ENCODE results near the gene DDRGK1.

Gene DDRGK1

GRCh38 chr20:3227506-3227905, 23.0 kb upstream of the DDRGK1 start:
- no peak for TF ChIP-seq CTCF (IDR thresholded peaks at IDR 0.05; ENCODE audit: insufficient read depth, low read length, missing control alignments)
- H3K4me3 ChIP-seq (ENCODE audit: low read depth, low read length): no peak overlapping the region
- DNase-seq (ENCODE audit: low read depth, low spot score): no peak
- ChIA-PET CTCF (interaction anchor here (1.3 to 1.8 kb wide), 3 partner anchors 9 to 17 kb away, joined by 4 to 10 read pairs (median 7); partner anchors contain the start of gene ITPA), POLR2A (interaction anchor here (0.7 kb wide), 1 partner anchor 20 kb away, joined by 3 read pairs; no protein-coding TSS in a partner anchor)

DNA sequence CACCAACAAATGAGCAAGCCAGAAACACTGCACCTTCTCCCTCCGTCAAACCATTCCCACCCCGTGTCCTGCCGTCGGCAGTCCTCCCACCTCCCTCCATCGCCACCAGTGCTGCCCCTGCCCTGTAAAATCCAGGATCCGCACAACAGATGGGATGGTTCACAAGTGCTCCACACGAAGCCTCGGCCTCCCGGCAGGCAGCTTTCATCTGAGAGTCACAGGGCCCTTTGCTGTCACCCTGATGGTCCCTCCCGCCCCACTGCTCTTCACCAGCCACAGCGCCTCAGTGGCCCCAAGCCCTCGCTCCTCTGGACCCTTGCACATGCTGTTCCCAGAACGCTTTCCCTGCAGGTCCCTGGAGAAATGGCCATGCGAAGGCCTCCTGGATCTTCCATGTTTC, 22.4 kb upstream of the DDRGK1 start:
- CTCF ChIA-PET: interaction anchor here (1.3 to 1.8 kb wide), 3 partner anchors 8 to 17 kb away, joined by 4 to 10 read pairs (median 7); partner anchors contain the start of gene ITPA
- no peak for DNase-seq (ENCODE audit: low read depth, low spot score)
- no peak overlapping the region for H3K4me3 ChIP-seq (ENCODE audit: low read depth, low read length)
- POLR2A ChIA-PET: no interaction called here
- no peak for TF ChIP-seq CTCF (IDR thresholded peaks at IDR 0.05; ENCODE audit: insufficient read depth, low read length, missing control alignments)

- ChIA-PET POLR2A (no interaction called here), CTCF (interaction anchor here (1.6 kb wide), 1 partner anchor 9 kb away, joined by 4 read pairs; no protein-coding TSS in a partner anchor)
- TF ChIP-seq CTCF (IDR thresholded peaks at IDR 0.05; ENCODE audit: insufficient read depth, low read length, missing control alignments): no peak
- DNase-seq (ENCODE audit: low read depth, low spot score): no peak
- no peak overlapping the region for H3K4me3 ChIP-seq (ENCODE audit: low read depth, low read length)
Measured at GRCh38 chr20:3226093-3226492, 21.6 kb upstream of the DDRGK1 start.

GRCh38 chr20:3224681-3225421, 20.4 kb upstream of the DDRGK1 start:
- CTCF ChIA-PET: interaction anchor here (1.2 to 1.6 kb wide), 2 partner anchors 8 to 12 kb away, joined by 4 to 6 read pairs; no protein-coding TSS in a partner anchor
- POLR2A ChIA-PET: no interaction called here
- no peak overlapping the region for H3K4me3 ChIP-seq (ENCODE audit: low read depth, low read length)
- no peak for DNase-seq (ENCODE audit: low read depth, low spot score)
- no peak for TF ChIP-seq CTCF (IDR thresholded peaks at IDR 0.05; ENCODE audit: insufficient read depth, low read length, missing control alignments)

DNA sequence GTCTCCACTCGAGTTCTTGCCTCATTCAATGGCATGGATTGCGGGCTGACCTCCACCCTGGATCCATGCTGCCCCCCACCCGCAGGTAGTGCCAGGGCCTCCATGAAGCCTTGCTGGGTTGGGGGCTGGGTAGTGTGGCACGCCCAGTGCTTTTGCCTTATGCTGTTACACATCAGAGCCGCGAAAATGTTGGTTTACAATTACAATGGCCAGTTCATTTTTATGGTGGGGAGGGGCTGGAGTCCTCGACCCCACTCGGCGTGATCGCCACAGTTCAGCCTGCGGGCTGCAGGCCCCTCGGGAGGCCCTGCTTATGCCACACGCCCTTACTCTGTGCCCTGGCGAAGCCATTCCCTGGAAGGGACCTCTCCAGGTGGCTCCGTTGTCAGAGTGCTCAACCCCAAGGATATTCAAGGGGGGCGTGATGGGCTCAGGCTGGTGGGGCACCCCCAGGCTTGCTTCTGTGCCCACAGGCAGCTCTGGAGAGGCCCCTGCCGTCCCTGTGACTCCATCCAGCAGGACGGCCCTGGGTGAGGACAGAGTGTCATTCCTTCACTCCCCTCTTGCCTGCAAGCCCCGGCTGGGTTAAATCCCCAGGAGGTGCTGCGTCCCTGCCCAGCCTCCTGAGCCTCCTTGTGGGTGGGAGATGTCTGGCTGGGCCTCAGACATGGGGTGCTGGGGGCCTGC, 19.7 kb upstream of the DDRGK1 start:
- no peak for DNase-seq (ENCODE audit: low read depth, low spot score)
- no peak for TF ChIP-seq CTCF (IDR thresholded peaks at IDR 0.05; ENCODE audit: insufficient read depth, low read length, missing control alignments)
- no peak overlapping the region for H3K4me3 ChIP-seq (ENCODE audit: low read depth, low read length)
- ChIA-PET CTCF (interaction anchor here (1.2 to 7.1 kb wide), 3 partner anchors 7 to 15 kb away, joined by 4 to 74 read pairs (median 6); partner anchors contain the start of gene ITPA), POLR2A (interaction anchor here (0.6 kb wide), 1 partner anchor 17 kb away, joined by 3 read pairs; no protein-coding TSS in a partner anchor)

GRCh38 chr20:3223651-3223993, 19.1 kb upstream of the DDRGK1 start:
- ChIA-PET POLR2A (interaction anchor here (0.6 kb wide), 1 partner anchor 18 kb away, joined by 3 read pairs; no protein-coding TSS in a partner anchor), CTCF (interaction anchor here (1.0 to 7.1 kb wide), 3 partner anchors 14 to 53 kb away, joined by 3 to 74 read pairs (median 4); partner anchors contain the start of gene ITPA)
- no peak for TF ChIP-seq CTCF (IDR thresholded peaks at IDR 0.05; ENCODE audit: insufficient read depth, low read length, missing control alignments)
- DNase-seq (ENCODE audit: low read depth, low spot score): no peak
- no peak overlapping the region for H3K4me3 ChIP-seq (ENCODE audit: low read depth, low read length)
